Lung microvascular endothelial cell (primary cell): ENCODE results near the gene KIAA0040. TPM values are rescaled to one million over a fixed set of nuclear protein-coding genes. Genes with fewer than 3 reads are reported as not detected.
"Not testable (repeated sequence)": the region's sequence is repeated elsewhere in the genome, so short reads cannot be mapped to it uniquely, and the experiment has no call there.

Experiments used
- DNase-seq, 2 donors: peaks; one replicate each; pipeline versions ENCODE4 v3.0.0 to v3.0.0-alpha.2; 2010; ENCODE audit warnings: low read depth in 2 of 2
- total RNA-seq: library from RNA; depleted of rRNA; stranded (reverse); fragments of >200 nt; gene quantifications from 2 replicates; pipeline ENCODE4 v1.2.1, GENCODE V29; 2014

Gene KIAA0040
- total RNA-seq, 1 donor from 2014 or later, result 4.2 TPM

DNA sequence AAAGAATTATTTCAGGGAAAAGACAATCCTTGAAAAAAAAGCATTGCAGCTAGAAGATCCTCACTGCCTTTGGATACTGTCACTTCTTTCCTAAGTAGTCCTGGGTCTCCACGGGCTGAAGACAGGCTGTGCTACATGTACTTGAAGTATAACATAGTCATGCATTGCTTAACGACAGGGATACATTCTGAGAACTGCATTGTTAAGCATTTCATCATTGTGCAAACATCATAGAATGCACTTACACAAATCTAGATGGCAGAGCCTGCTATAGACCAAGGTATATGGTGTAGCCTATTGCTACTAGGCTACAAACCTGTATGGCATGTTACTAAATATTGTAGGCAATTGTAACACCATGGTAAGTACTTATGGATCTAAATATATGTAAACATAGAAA lies 54.0 kb downstream of the KIAA0040 start:
- no peak for DNase-seq

DNA sequence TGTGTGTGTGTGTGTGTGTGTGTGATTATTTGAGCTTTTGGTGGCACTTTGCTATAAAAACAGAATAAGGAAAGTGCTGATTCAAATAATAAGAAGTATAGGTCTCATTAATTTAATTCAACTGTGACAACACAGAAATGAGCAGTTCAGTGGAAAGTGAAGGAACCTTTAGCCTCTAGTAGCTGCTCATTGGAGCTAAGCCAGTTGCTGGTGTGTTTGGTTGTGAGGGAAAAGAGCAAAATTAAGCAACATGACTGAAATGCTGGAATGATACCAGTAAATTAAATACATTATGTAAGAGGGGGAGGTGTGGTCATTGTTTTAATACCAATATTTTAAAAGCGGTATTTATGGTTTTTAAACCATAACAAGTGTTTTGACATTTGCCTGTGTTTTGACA lies 55.2 kb downstream of the KIAA0040 start:
- DNase-seq, result peak in 1 of 2 donors; percentile 11

DNA sequence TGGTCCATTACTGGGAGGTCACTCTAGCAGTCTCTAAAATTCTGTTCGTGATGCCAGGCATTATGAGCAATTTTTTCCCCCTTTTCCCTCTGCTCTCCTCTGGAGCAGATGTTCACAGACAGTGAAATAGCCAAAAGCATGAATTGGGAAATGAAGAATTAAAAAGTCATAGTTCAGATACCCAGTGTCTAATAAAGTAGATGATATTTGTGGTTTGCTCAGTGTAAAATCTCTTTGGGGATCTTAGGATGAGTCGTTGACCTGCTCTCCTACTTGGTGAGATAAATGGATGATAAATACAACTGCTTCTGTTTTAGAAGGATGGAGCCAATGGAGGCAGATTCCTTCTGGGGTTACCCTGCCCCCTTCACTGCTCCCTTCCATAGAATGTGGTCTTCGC lies 56.3 kb downstream of the KIAA0040 start:
- DNase-seq, result no peak

DNA sequence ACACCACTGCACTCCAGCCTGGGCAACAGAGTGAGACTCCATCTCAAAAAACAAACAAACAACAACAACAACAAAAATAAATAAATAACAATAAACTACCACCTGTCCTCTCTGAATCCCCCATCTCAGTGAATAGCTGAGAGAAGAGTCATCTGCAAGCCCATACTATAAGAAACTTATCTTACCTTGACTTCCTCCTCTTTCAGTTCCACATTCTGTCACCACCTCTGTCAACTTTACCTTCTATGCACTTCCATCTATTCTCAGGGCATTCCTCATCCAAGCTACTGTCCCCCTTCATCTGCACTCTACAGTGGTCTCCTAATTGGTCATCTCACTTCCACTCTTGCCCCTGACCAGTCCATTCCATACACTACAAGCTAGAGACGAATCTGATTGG lies 58.1 kb downstream of the KIAA0040 start:
- no peak for DNase-seq

DNA sequence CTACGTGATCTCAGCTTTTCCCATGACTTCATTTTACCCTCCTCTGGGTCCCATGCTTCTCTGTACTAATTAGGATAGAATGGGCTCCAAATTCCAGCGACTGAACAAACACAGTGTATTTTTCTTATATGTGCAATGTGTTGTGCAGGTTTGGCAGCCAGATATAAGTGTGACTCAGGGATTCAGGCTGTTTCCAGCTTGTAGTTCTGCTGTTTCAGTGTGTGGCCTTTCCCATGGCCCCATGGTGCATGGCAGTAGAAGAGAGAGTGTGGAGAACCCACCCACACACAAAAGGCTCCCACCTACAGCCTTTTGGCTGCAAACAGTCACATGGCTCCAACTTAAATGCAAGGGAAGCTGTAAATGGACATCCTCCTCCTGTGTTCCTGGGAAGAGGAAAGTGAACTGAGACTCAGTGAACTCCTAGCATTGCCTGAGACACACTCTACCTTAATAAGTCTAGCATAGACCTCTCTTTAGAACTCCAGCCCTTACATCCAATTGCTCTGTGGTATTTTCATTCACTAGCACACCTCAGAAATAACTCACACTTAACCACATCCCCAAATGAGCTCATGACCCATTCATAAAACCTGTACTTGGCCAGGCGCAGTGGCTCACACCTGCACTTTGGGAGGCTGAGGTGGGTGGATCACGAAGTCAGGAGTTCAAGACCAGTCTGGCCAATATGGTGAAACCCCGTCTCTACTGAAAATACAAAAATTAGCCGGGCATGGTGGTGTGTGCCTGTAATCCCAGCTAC lies 58.7 kb downstream of the KIAA0040 start:
- peak in 1 of 2 donors; percentile 57 for DNase-seq

DNA sequence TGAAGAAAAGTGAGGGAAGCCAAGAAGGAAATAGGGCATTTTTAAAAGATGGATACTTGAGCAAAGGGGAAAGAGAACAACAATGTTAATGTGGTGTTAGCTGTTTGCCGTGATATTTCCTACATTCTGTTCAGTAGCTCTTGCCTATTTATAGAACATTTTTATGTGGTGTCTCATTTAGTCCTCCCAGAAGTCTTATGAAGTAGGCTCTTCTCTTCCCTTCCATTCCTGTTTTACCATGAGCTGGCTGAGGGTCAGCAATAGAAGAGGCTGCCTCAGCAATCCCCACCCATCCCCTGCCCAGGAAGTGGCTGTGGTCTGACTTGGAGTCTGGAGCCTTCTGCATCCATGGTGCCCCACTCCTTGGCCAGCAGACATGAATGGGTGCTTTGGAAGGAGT lies 60.1 kb downstream of the KIAA0040 start:
- DNase-seq, result no peak

DNA sequence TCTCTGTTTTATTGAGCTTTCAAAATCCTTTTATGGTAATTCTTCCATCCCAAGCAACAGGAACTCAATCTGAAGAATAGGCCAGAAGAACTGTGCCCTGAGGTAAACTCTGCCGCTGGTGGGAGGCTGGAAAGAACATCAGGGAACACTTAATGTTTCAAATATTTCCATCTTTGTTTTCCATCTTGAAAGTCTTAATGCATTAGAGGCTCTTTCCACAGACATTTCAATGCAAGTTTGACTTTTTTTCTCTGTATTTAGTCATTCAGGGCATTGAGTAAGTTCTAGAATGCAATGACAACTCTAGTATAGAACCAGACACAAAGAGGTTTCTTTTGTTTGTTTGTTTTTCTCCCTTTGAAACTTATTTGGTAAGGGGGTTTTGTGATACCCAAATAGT lies 61.5 kb downstream of the KIAA0040 start:
- no peak for DNase-seq

DNA sequence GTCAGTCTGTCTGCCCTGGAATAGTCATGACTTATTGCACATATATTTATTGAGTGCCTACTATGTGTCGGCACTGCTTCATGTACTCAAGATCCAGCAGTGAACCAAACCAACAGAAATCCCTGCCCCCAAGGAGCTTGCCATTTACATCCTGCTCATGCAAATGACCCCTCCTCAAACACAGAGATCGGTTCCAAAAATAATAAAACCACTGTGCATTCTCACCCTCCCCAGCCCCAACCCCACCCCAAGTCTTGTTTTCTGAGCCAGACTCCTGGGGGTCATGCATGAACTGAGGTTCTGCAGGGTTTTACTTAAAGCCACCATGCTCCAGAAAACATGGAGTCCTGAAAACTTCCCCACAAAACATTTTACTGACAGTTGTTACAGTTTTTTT lies 61.9 kb downstream of the KIAA0040 start:
- DNase-seq, result no peak

DNA sequence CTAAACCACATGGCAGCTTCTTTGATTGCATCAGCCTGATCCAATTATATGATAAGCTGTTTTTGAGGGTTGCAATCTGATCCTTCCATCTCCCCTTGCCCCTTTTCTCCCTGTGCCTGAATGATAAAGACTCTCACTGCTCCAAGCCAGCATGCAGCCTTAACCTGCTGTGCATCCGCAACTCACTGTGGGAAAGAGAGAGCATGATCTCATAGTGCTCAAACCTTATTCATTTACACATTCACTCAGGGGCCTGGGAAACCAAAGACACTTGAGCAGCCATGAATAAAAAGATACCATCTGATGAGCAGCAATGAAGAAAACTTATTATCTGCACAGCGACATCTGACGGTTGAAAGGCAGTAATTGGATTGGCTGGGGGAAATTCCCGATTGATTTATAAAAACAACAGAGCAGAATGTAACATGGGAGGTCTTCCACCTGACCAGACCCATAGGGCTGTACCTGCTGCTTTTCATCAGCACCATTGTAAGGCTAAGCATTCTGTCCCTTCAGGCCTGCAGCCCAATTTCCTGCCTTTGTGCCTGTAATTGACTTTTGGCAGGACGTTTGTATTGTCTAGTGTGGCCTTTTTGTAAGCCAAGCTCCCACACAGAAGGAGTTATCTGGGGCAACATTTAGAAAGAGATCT lies 62.5 kb downstream of the KIAA0040 start:
- DNase-seq, result peak; percentile 41 to 94

DNA sequence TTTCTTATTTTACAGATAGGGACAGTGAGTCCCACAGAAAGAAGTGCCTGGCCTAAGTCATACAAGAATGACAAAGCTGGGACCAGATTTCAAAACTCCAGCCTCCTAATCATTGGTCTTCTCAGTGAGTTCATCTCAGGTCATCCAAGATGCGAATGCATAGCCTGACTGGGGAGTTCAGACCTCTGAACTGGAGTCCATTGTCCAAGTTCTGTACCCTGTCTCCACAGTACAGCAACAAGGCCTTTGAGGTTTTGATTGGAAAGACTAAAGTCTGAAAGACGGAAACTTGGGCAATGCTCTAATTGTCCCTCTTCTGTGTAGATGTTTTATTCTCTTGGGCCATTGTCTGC lies 63.0 kb downstream of the KIAA0040 start:
- DNase-seq, result no peak

DNA sequence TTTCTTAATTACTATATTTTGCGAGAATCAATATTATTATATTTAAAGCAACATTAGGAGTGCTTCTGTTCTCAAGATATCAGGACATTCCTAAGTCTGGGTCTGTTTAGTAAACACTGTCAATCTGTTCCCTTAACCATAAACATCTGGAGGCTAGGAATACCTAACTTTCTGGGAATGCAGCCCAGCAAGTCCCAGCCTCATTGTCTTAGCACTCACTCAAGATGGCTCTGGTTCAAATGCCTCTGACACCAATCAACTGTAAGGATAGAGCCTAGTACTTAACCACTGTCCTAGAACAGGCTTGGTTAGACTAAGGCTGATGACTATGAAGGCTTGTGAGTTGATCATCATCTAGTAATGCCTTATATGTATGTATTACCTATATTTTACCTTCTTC lies 63.4 kb downstream of the KIAA0040 start:
- DNase-seq, result no peak

DNA sequence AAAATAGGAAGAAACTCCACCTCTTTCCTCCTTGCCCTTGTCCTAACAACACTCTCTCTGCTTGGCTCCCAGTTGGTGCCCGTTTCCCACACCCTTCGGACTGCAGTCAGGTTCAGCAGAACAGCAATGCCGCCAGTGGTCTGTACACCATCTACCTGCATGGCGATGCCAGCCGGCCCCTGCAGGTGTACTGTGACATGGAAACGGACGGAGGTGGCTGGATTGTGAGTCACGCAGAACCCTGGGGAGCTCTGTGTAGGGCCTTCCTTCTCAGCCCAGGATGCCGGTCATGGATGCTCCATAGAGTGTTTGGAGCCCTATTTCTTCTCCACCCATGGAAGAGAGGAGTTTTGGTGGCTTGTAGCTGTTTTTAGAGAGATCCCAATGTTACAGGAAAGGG lies 64.1 kb downstream of the KIAA0040 start:
- no peak for DNase-seq

DNA sequence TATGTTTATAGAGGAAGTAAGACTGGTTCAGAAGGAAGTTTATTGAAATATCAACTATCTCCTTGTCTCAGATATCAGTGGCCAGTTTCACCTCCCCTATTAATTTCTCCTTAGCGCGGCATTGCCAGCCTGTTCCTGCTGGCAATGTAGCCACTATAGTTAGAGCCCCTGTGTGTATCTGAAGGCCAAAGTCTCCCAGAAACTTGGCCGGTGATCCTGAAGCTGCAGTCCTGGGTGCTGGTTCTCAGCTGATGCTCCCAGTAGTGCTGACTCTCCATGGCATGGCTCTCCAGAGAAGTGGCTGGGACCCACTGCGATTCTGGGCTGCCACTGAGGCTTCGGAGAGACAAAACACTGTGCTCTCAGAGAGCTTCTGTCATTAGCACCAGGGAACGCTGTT lies 65.0 kb downstream of the KIAA0040 start:
- no peak for DNase-seq

DNA sequence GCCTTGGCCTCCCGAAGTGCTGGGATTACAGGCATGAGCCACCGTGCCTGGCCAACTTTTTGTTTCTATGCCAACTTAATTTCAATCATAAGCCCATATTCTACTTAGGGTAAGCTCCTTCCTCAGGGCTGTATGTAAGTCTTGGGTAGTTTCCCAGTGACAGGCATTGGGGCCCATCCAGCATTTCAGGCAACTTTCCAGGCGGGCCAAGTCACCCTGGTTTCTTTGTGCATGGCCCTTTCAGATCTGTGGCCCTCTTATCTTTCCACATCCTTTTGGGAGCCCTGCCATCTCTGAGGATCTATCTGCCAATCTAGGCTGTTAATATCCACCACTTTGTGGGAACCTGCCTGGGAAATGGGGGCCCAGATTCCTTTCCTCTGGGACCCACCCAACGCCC lies 66.2 kb downstream of the KIAA0040 start:
- DNase-seq, result no peak

DNA sequence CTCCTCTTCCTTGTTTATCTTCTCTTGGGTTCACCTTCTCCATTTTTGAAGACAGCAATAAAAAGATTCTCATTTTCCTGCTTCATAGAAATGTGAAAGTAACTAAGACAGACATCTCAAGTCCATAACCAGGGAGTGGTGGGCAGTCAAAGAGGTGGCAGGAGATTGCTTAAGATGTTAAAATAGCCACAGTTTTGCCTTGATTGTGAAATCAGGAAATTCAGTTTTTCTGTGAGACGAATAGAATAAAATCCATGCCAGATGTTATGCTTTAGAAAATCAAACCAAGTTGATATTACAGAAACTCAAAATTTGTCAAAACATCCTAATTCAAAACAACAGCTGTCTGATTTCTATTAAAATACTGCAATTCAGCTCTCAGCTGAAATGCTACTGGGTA lies 67.7 kb downstream of the KIAA0040 start:
- DNase-seq, result no peak

DNA sequence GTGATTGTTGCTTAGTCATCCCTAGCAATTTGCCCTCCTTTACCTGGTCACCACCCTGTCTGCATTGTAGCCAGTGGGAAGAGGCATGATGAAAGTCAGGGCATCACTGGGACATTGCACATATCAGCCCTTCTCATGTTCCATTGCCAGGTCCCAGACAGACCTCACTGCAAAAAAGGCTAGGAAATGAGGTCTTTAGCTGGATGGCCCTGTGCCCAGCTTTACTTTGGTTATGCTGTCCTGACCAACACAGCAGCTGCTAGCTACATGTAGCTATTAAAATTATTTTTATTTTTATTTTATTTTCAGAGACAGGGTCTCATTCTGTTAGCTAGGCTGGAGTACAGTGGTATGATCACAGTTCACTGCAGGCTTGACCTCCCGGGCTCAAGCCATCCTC lies 72.1 kb downstream of the KIAA0040 start:
- no peak for DNase-seq

DNA sequence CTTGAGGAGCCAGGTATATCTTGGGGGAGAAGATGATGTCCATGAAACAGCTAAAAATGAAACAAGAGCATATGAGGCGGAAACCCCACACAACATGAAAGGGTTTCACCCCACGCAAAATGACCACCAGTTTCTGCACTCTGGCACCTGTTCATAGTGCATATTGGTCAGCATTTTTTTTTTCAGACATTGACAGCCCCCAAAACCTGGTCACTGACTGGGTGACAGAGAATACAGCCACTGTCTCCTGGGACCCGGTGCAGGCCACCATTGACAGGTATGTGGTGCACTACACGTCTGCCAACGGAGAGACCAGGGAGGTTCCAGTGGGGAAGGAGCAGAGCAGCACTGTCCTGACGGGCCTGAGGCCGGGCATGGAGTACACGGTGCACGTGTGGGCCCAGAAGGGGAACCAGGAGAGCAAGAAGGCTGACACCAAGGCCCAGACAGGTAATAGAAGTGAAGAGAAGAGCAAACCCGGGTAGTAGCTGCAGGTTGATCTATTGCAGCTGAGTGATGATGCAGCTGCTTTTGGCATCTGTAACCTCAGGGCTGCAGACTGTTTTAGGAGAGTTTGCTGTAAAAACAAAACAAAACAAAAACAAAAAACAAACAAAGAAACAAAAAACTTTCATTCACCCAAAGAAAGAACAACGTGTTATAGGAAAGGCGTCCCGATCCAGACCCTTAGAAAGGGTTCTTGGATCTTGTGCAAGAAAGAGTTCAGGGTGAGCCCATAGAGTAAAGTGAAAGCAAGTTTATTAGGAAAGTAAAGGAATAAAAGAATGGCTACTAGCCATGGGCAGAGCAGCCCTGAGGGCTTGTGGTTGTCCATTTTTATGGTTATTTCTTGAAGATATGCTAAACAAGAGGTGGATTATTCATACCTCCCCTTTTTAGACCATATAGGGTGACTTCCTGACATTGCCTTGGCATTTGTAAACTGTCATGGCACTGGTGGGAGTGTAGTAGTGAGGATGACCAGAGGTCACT lies 73.9 kb downstream of the KIAA0040 start:
- DNase-seq, result no peak

DNA sequence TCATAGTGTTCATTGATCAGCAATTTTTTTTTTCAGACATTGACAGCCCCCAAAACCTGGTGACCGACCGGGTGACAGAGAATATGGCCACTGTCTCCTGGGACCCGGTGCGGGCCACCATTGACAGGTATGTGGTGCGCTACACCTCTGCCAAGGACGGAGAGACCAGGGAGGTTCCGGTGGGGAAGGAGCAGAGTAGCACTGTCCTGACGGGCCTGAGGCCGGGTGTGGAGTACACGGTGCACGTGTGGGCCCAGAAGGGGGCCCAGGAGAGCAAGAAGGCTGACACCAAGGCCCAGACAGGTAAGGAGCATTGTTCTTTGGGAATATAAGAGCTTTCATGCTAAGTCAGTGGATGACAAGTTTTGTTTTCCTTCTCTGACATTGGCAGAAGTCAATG lies 75.7 kb downstream of the KIAA0040 start:
- DNase-seq, result no peak

DNA sequence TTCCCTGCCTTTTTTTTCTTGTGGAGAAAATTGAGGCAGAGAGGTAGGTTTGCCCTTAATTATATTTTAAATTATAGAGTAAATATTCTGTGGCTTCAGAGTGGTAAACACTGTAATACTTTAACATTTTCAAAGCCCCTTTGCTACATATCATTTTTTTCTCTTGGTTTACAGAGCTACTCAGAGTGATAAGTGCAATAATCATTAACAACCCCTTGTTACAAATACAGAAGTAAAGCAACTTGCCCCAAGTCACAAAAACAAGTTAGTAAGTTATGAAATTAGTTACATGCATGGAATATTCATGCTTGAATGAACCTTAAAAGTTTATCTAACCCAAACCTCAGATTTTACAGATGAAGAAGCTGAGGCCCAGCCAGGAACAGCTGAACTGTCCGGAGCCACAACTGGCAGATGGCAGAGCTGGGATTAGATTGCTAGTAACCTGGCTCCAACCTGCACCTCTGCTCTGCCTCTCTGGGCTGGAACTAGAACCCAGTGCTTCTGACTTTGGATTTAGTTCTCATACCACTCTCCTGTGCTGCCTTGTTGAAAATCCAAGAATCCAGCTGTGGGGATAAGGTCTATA lies 76.3 kb downstream of the KIAA0040 start:
- DNase-seq, result no peak

DNA sequence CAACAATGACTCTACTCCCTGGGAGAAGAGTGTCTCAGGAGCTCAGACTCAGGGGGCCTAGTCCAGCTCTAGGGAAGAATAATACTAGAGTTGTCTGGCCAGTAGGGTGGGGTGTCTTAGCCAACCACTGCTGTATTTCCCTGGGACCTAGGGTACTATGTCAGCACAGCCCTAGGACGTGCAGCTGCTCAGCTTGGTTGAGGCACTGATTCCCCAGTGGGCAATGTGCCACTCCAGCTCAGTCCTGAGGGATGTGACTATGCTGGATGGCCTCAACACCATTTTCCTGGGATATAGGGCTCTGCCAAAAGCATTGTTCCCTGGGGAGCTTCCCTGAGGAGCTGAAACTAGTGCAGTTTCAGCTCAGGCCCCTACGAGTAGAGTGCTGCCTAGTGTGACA lies 77.6 kb downstream of the KIAA0040 start:
- DNase-seq, result no peak

DNA sequence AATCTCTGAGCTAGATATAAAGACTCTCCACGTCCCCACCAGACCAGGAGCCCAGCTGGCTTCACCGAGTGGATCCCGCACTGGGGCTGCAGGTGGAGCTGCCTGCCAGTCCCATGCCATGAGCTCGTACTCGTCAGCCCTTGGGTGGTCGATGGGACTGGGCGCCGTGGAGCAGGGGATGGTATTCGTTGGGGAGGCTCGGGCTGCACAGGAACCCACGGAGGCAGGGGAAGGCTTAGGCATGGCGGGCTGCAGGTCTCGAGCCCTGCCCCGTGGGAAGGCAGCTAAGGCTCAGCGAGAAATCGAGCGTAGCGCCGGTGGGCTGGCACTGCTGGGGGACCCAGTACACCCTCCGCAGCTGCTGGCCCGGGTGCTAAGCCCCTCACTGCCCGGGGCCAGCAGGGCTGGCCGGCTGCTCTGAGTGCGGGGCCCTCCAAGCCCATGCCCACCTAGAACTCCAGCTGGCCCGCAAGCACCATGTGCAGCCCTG lies 84.2 kb downstream of the KIAA0040 start:
- not testable (repeated sequence) for DNase-seq
